K562 (cell line): Measurements from ENCODE around the gene FAM200B. TPM values are rescaled to one million over a fixed set of nuclear protein-coding genes. Genes with fewer than 3 reads are reported as not detected.
A peak's percentile ranks its signal among the peaks of the same experiment; 100 is the strongest.

ENCODE experiments used
- ADNP ChIP-seq: fragments of 200-800 bp; sonication (Bioruptor generic); IDR thresholded peaks from 2 replicates; pipeline ENCODE4 v1.6.1; 2016; ENCODE audit warnings: missing genetic modification characterization, missing compliant biosample characterization
- C11orf30 ChIP-seq: fragments of 450-650 bp; IDR thresholded peaks from 2 replicates; pipeline ENCODE4 v1.6.1; 2016; ENCODE audit warnings: low read depth, mild to moderate bottlenecking
- CREB1 ChIP-seq, 2 experiments: sonication (generic) in 1 of 2; formaldehyde crosslinking in 1 of 2; IDR thresholded peaks; 2 replicates each; pipeline versions ENCODE4 v1.6.1 to v1.8.0; 2012 to 2022; ENCODE audit warnings: inconsistent platforms in 1 of 2, mild to moderate bottlenecking in 1 of 2, missing genetic modification reagents in 1 of 2, moderate library complexity in 1 of 2
- CXXC5 ChIP-seq: fragments of 250-450 bp; sonication (Bioruptor Pico); IDR thresholded peaks from 2 replicates; pipeline ENCODE4 v1.8.0; 2022; ENCODE audit warnings: inconsistent platforms, mild to moderate bottlenecking, moderate library complexity
- DNMT1 ChIP-seq: fragments of 450-650 bp; IDR thresholded peaks from 2 replicates; pipeline ENCODE4 v1.6.1; 2016; ENCODE audit warnings: antibody characterized with exemption, mild to moderate bottlenecking
- HNRNPK ChIP-seq: fragments of 200-400 bp; formaldehyde crosslinking; IDR thresholded peaks from one replicate; pipeline ENCODE4 v1.6.1; 2018; ENCODE audit warnings: mild to moderate bottlenecking, low read depth, low read length; ENCODE audit not compliant: poor library complexity, severe bottlenecking
- KDM4B ChIP-seq, 2 experiments: fragments of 450-650 bp in 1 of 2; sonication (generic) in 1 of 2; IDR thresholded peaks; 2 replicates each; pipeline ENCODE4 v1.6.1; 2016 to 2017; ENCODE audit warnings: borderline replicate concordance in 2 of 2, antibody characterized with exemption in 1 of 2, low read depth in 1 of 2, mild to moderate bottlenecking in 1 of 2
- MAZ ChIP-seq, 2 experiments: fragments of 450-650 bp in 1 of 2; sonication (generic) in 1 of 2; formaldehyde crosslinking; IDR thresholded peaks in 1 of 2; conservative IDR thresholded peaks in 1 of 2; 2 replicates each; pipeline versions ENCODE4 v1.4.0 to v1.5.0; 2020; ENCODE audit warnings: mild to moderate bottlenecking in 1 of 2, missing genetic modification reagents in 1 of 2
- NCOA1 ChIP-seq: fragments of 450-650 bp; IDR thresholded peaks from 2 replicates; pipeline ENCODE4 v1.6.1; 2016; ENCODE audit warnings: low read depth
- TOE1 ChIP-seq, 2 experiments: fragments of 450-650 bp in 1 of 2; sonication (generic) in 1 of 2; formaldehyde crosslinking in 1 of 2; IDR thresholded peaks; 2 replicates each; pipeline versions ENCODE4 v1.7.1 to v1.8.0; 2016 to 2022; ENCODE audit warnings: borderline replicate concordance in 2 of 2, mild to moderate bottlenecking in 2 of 2, antibody characterized with exemption in 1 of 2, inconsistent platforms in 1 of 2, low read depth in 1 of 2, missing genetic modification reagents in 1 of 2, moderate library complexity in 1 of 2
- ZBTB2 ChIP-seq: fragments of 450-650 bp; IDR thresholded peaks from 2 replicates; pipeline ENCODE4 v1.6.1; 2016; ENCODE audit warnings: antibody characterized with exemption
- ZFP91 ChIP-seq: sonication (generic); formaldehyde crosslinking; IDR thresholded peaks from 2 replicates; pipeline ENCODE4 v1.8.0; 2022; ENCODE audit warnings: mild to moderate bottlenecking, missing genetic modification reagents
- ZHX1 ChIP-seq: fragments of 150-350 bp; conservative IDR thresholded peaks from 2 replicates; pipeline ENCODE4 v1.6.1; 2014; ENCODE audit warnings: low read length
- ZNF24 ChIP-seq: fragments of 450-650 bp; IDR thresholded peaks from 2 replicates; pipeline ENCODE4 v1.6.1; 2016
- ZNF280A ChIP-seq: fragments of 450-650 bp; IDR thresholded peaks from 2 replicates; pipeline ENCODE4 v1.6.1; 2018; ENCODE audit warnings: mild to moderate bottlenecking, low read depth; ENCODE audit not compliant: partially characterized antibody
- ZNF408 ChIP-seq: fragments of 250-450 bp; sonication (Bioruptor Pico); IDR thresholded peaks from 2 replicates; pipeline ENCODE4 v1.4.0; 2020; ENCODE audit warnings: low read depth, mild to moderate bottlenecking, moderate library complexity
- ZNF431 ChIP-seq: sonication (generic); formaldehyde crosslinking; IDR thresholded peaks from 2 replicates; pipeline ENCODE4 v1.8.0; 2022; ENCODE audit warnings: mild to moderate bottlenecking, missing genetic modification reagents
- ZNF584 ChIP-seq: fragments of 200-800 bp; sonication (Bioruptor generic); IDR thresholded peaks from 2 replicates; pipeline ENCODE4 v1.6.1; 2016; ENCODE audit warnings: low read depth, mild to moderate bottlenecking, missing genetic modification characterization, missing compliant biosample characterization
- ZSCAN32 ChIP-seq: fragments of 450-650 bp; formaldehyde crosslinking; IDR thresholded peaks from 2 replicates; pipeline ENCODE4 v1.4.0; 2020; ENCODE audit warnings: mild to moderate bottlenecking, moderate library complexity
- polyA plus RNA-seq, 8 experiments: library from polyadenylated mRNA; depleted of rRNA in 4 of 8; stranded (reverse) in 5 of 8; unstranded in 3 of 8; fragments of >200 nt; fragmentation: Nextera tagmentation in 2 of 8; fragmentation: Illumina TruSeq in 1 of 8; extraction: Ambion mirVana in 2 of 8; extraction: Trizol in 1 of 8; gene quantifications; 2 replicates each; pipeline versions ENCODE4 v1.2.1 to v1.2.3, GENCODE V29; 2011 to 2014; ENCODE audit warnings: inconsistent platforms in 1 of 8, missing spikeins in 1 of 8
- total RNA-seq, 7 experiments: library from RNA; depleted of rRNA in 6 of 7; stranded (reverse); fragments of >200 nt in 6 of 7; fragmentation: Illumina TruSeq in 2 of 7; extraction: Trizol in 2 of 7; gene quantifications; 2 replicates each; pipeline versions ENCODE4 v1.2.1 to v1.2.3, GENCODE V29; 2011 to 2021; ENCODE audit warnings: low replicate concordance in 1 of 7

Gene FAM200B
- total and polyA plus RNA-seq, 9 of the 15 experiments (the other 6 are each of a cell fraction or from before 2014, with no cell fraction given), result 17.4 to 48.0 (median 25.5) TPM

- TF ChIP-seq ZHX1 (no peak), HNRNPK (no peak), MAZ (CRISPR knock-in tag; conservative IDR thresholded peaks at IDR 0.05 in 1 of 2, IDR thresholded peaks at IDR 0.05 in 1 of 2) (peak in 1 of 2 experiments; percentile 87; a peak in 2 of 4 replicates), DNMT1 (no peak), ZNF24 (no peak), ZBTB2 (no peak), CREB1 (IDR thresholded peaks at IDR 0.05) (0 out of 2 replicates have a peak, but pooled peaks have one; percentile 34), CREB1 (CRISPR knock-in tag; IDR thresholded peaks at IDR 0.05) (no peak), C11orf30 (no peak), ADNP (tag) (0 out of 2 replicates have a peak, but pooled peaks have one; percentile 2), ZNF584 (CRISPR knock-in tag) (no peak), CXXC5 (no peak), ZNF431 (CRISPR knock-in tag) (no peak), TOE1 (IDR thresholded peaks at IDR 0.05; ENCODE audit: borderline replicate concordance) (no peak), TOE1 (CRISPR knock-in tag; IDR thresholded peaks at IDR 0.05; ENCODE audit: borderline replicate concordance, low read depth) (no peak), KDM4B (IDR thresholded peaks at IDR 0.05; ENCODE audit: borderline replicate concordance in 2 of 2, low read depth in 1 of 2) (no peak), NCOA1 (no peak), ZSCAN32 (CRISPR knock-in tag) (no peak), ZNF408 (CRISPR knock-in tag) (no peak), ZFP91 (CRISPR knock-in tag) (no peak), ZNF280A (no peak)
Observed at GRCh38 chr4:15653864-15654592, 27.6 kb upstream of the FAM200B start (continued).
